ENCODE data around the gene RPL12.

The RPL12 gene

GRCh38 chr9:127450830-127451607 lies at the start of gene RPL12, which contains the start of gene LRSAM1:
TSS of gene RPL12 (minus strand) at chr9:127451406. CDS start at chr9:127451317, 89 bp downstream.
TSS of gene LRSAM1 (plus strand) at chr9:127451510. CDS start at chr9:127454528, 3,018 bp downstream.
- DNase-seq = peak; percentile 96

DNA sequence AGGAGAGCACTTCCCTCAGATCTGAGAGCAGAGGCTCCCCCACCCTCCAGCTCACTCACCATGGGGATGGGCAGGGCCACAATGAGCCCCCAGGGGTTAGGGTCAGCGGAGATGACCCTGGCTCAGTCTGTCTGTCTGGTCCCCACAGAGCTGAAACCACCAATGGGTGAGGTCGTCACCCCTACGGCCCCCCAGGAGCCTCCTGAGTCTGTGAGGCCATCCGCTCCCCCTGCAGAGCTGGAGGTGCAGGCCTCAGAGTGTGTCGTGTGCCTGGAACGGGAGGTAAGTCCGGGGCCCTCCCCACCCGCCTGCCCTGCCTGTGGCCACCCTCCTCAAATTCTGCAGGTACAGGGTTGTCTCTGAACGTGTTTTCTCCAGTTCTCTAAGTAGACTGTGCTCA lies 49.7 kb upstream of the RPL12 start:
- DNase-seq = no peak

DNA sequence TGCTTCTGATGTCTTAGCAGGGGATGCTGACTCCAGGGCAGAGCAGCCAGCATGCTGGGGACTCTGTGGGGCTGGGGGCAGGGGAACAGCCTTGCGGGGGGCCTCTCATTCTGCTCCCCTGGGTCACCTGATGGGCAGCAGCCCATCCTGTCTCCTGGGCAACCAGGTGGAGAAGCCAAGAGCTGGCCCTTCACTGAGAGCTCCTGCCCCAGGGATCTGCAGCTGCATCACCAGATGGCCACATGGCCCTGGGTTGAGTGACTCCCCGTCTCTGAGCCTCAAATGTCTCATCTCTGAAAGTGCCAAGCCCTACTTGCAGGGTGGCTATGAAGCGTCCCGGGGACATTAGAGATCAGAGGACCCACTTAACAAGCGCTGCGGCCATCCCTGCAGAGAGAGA lies 49.2 kb upstream of the RPL12 start:
- DNase-seq = no peak

- DNase-seq = no peak
Measured at GRCh38 chr9:127498298-127498697, 47.1 kb upstream of the RPL12 start.

GRCh38 chr9:127497656-127498290 lies 46.6 kb upstream of the RPL12 start:
- no peak for DNase-seq

DNA sequence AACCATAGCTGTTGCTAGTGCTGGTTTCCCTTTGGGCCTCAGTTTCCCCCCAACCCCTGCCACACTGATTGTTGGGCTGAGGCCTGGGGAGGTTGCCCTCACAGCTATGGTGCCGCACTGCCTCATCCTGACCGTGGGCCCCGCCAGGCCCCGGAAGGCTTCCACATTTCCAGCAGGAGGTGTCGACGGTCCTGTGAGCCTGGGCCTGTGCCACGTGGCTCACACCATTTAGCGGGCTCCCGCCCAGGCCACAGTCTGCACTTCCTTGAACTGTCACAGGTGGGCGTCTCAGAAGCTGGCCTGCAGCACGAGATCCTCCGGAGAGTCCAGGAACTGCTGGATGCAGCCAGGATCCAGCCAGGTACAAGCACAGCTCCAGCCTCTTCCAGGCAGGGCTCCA lies 45.8 kb upstream of the RPL12 start:
- DNase-seq = no peak

DNA sequence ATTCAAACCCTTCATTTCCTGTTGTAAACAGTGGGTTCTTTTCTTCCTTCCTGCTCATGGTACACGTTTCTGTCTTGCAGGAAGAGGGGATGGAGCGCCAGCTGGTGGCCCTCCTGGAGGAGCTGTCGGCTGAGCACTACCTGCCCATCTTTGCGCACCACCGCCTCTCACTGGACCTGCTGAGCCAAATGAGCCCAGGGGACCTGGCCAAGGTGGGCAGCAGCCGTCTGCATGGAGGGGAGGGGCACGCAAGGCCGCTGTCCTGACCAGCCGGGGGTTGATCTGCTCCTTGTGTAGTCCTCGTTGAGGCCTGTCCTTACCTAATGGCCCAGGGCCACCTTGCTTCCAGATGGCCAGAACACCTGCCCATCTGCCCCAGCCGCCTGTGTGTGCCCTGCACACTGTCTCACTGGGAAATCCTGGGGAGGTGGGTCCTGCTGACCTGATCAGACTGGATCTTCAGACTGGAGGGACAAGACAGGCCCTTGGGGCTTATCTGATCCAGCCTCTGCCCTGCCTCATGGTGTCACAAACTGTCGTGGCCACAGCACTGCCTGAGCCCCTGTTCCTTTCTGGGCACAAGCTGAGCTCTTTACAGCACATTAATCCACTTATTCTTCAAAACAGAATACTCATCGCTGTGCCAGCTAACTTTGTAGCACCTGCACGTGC lies 44.8 kb upstream of the RPL12 start:
- no peak for DNase-seq

DNA sequence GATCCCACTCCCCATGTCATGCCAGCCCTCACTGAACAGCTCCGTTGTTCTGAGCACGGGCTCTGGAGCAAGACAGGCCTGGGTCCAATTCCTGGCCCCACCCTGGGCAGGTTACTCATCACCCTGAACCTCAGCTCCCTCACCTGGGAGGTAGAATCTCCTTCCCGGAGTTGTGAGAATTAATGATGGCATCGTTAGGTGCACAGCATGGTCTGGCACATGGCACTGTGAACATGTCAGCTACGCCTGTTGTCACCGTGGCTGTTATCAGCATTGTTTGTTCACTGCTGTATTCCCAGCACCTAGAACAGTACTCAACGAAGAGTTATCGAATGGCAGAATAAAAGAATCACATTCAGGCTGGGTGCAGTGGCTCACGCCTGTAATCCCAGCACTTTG lies 43.1 kb upstream of the RPL12 start:
- no peak for DNase-seq

DNA sequence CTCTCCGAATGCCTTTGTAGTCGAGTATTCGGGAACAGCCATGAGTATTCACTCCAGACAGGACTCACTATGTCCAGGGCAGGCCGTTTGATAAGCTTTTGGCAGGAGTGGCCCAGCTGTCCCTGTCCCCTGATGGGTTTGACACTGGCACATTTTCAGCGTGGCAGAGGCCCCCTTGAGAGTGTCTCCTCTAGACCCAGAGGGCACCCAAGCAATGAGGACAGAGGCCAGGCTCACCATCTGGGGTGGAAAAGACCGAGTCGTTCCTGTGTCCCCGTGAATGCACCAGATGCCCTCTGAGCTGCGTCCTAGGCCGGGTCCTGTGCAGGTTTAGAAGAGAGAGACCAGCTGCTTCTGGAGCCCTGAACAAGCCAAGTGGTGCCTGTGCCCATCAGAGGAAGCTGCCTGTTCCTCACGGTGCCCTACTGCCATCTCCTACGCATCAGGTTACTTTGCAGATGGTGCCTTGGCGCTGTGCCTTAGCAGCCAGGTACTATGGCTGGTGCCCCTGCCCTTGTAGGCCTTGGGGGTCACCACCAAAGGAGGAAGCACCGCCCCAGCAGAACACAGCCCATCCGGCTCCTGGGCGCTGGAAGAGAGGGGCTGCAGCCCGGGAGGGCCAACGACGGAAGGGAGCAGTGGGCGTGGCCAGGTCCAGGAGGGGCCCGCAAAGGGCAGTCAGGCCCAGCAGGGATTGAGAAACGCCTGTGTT lies 42.5 kb upstream of the RPL12 start:
- DNase-seq = no peak

GRCh38 chr9:127492616-127493015 lies 41.4 kb upstream of the RPL12 start:
- no peak for DNase-seq

DNA sequence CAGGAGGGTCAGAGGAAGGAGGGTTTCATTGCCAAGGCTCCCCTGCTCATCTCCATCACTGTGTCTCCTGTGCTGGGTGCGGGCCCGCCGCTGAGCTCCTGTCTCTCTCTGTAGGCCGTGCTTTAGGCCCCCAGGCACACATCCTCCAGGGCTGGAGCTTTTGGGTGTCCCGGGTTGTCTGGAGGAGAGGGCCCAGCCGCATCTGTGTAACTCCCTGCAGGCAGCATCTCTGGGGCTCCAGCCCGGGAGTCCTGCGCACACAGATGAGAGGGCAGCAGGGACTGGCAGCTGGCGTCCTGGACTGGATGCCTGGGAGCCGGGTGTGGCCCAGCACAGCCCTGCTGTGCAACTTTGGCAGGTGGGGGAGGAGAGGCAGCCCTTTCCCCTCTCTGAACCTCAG lies 40.3 kb upstream of the RPL12 start:
- DNase-seq = no peak

DNA sequence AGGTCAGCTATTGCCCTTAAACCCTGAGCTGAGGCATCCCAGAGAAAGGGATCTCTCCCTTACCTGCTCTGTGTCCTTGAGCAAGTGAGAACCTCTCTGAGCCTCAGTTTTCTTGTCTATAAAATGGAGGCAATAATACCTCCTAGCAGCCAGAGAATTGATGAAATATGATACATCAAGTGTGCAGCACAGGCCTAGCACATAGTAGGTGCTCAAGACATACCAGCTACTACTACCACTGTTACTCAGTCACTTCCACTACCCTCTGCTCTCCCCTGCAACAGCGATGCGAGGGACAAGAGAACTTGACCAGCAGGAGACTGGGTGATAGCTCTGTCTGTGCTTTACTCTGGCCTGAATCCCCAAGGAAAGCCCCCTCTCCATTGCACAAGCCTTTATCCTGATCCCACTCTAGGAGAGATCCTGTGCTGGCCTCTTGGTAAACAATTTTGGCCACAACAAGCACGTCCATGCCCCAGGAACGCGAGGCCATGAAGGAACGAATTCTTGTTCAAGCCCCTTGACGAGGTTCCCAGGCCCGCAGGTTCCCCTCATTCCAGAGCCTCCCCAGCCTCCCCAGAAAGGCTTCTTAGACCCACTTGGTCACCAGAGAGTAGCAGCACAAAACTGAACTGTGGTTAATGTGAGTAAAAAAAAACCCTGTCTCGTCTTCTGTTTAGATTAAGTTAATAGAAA lies 39.5 kb upstream of the RPL12 start:
- DNase-seq = no peak

GRCh38 chr9:127489471-127490115 lies 38.4 kb upstream of the RPL12 start:
- DNase-seq = no peak

GRCh38 chr9:127488946-127489345 lies 37.7 kb upstream of the RPL12 start:
- DNase-seq = no peak

GRCh38 chr9:127485995-127486394 lies 34.8 kb upstream of the RPL12 start:
- DNase-seq = no peak

DNA sequence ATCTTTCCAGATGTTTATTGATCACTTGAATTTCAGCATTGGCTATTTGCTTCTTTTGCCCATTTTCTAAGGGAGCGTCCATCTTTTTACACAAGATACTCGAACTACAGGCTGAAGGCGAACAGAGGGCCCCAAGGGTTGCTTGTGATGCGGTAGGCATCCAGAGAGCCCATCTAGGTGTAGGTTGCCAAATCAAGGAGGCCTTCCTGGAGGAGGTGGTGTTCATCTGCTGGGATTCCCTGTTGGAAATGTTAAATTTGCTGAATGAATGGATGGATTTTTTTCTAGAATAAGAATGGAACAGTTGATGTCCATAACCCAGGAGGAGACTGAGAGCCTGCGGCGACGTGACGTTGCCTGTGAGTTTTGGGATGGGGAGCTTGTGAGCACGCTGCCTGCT lies 31.5 kb upstream of the RPL12 start:
- DNase-seq = no peak

- no peak for DNase-seq
Measured at GRCh38 chr9:127479507-127480081, 28.4 kb upstream of the RPL12 start.

- no peak for DNase-seq
Measured at GRCh38 chr9:127474592-127474991, 23.4 kb upstream of the RPL12 start.

GRCh38 chr9:127473932-127474331 lies 22.7 kb upstream of the RPL12 start:
- DNase-seq = no peak

- no peak for DNase-seq
Measured at GRCh38 chr9:127473501-127473900, 22.3 kb upstream of the RPL12 start.

GRCh38 chr9:127470662-127471061 lies 19.5 kb upstream of the RPL12 start:
- DNase-seq = no peak

GRCh38 chr9:127467621-127468020 lies 16.4 kb upstream of the RPL12 start:
- DNase-seq = no peak
